ENCODE results near the gene RASGRF1. TPM values are rescaled to one million over a fixed set of nuclear protein-coding genes. Genes with fewer than 3 reads are reported as not detected.

Gene RASGRF1
- total RNA-seq, 2 experiments from 2014 or later: not detected

- Histone ChIP-seq H3K4me3 (ENCODE audit: low read length) (no peak overlapping the region), H3K9me3 (ENCODE audit: control insufficient read depth in 1 of 2, insufficient read depth in 1 of 2, low read length in 2 of 2) (no peaks in the 10 kb centered on the region), H3K36me3 (ENCODE audit: insufficient read depth, low read length) (no peaks in the 10 kb centered on the region), H3K27me3 (ENCODE audit: control insufficient read depth in 1 of 2, insufficient read depth in 2 of 2, low read length in 2 of 2) (peaks cover 5 to 17% of the 10 kb centered on the region in 2 experiments), H3K27ac (ENCODE audit: low read depth in 1 of 2, low read length in 2 of 2) (no peak overlapping the region), H3K4me1 (ENCODE audit: insufficient read depth, low read length) (no peaks in the 10 kb centered on the region)
- ChIA-PET CTCF (no interaction called here), POLR2A (no interaction called here)
- Mint-ChIP-seq H3K27ac (no peak overlapping the region), H3K4me3 (no peak overlapping the region), H3K27me3 (peaks cover 60% of the 10 kb centered on the region), H3K36me3 (ENCODE audit: low read depth) (no peaks in the 10 kb centered on the region), H3K9me3 (peaks cover 2% of the 10 kb centered on the region), H3K4me1 (ENCODE audit: low read depth) (no peaks in the 10 kb centered on the region)
- DNase-seq (no peak), ATAC-seq (ENCODE audit: poor library complexity) (no peak)
- intact Hi-C loops (cut with DNase I, micrococcal nuclease): no loop called here
- TF ChIP-seq CTCF (IDR thresholded peaks at IDR 0.05): no peak
These were observed 40.1 kb upstream of the RASGRF1 start for GRCh38 chr15:79130535-79131130.

- no peak overlapping the region for H3K27ac Mint-ChIP-seq
- POLR2A ChIA-PET: no interaction called here
- no peak overlapping the region for H3K4me3 ChIP-seq (ENCODE audit: low read length)
- no peaks in the 10 kb centered on the region for H3K36me3 Mint-ChIP-seq (ENCODE audit: low read depth)
- no peaks in the 10 kb centered on the region for H3K9me3 ChIP-seq (ENCODE audit: control insufficient read depth in 1 of 2, insufficient read depth in 1 of 2, low read length in 2 of 2)
- H3K27ac ChIP-seq (ENCODE audit: low read depth in 1 of 2, low read length in 2 of 2): no peak overlapping the region
- H3K4me3 Mint-ChIP-seq: no peak overlapping the region
- intact Hi-C loops (cut with DNase I, micrococcal nuclease): no loop called here
- CTCF ChIA-PET: interaction anchor here (0.9 kb wide), 1 partner anchor 10 kb away, joined by 3 read pairs; no protein-coding TSS in a partner anchor
- H3K27me3 Mint-ChIP-seq: peaks cover 58% of the 10 kb centered on the region
- peaks cover 2% of the 10 kb centered on the region for H3K9me3 Mint-ChIP-seq
- H3K4me1 Mint-ChIP-seq (ENCODE audit: low read depth): no peaks in the 10 kb centered on the region
- no peak for DNase-seq
- ATAC-seq (ENCODE audit: poor library complexity): no peak
- peaks cover 5 to 9% of the 10 kb centered on the region in 2 experiments for H3K27me3 ChIP-seq (ENCODE audit: control insufficient read depth in 1 of 2, insufficient read depth in 2 of 2, low read length in 2 of 2)
- no peaks in the 10 kb centered on the region for H3K4me1 ChIP-seq (ENCODE audit: insufficient read depth, low read length)
- TF ChIP-seq CTCF (IDR thresholded peaks at IDR 0.05): no peak
- no peaks in the 10 kb centered on the region for H3K36me3 ChIP-seq (ENCODE audit: insufficient read depth, low read length)
These were observed 38.7 kb upstream of the RASGRF1 start for GRCh38 chr15:79129235-79129634.

- H3K27ac Mint-ChIP-seq: no peak overlapping the region
- Histone ChIP-seq H3K4me3 (ENCODE audit: low read length) (no peak overlapping the region), H3K27ac (ENCODE audit: low read depth in 1 of 2, low read length in 2 of 2) (no peak overlapping the region), H3K27me3 (ENCODE audit: control insufficient read depth in 1 of 2, insufficient read depth in 2 of 2, low read length in 2 of 2) (peaks cover 5 to 9% of the 10 kb centered on the region in 2 experiments), H3K36me3 (ENCODE audit: insufficient read depth, low read length) (no peaks in the 10 kb centered on the region), H3K9me3 (ENCODE audit: control insufficient read depth in 1 of 2, insufficient read depth in 1 of 2, low read length in 2 of 2) (no peaks in the 10 kb centered on the region), H3K4me1 (ENCODE audit: insufficient read depth, low read length) (no peaks in the 10 kb centered on the region)
- peaks cover 54% of the 10 kb centered on the region for H3K27me3 Mint-ChIP-seq
- H3K4me1 Mint-ChIP-seq (ENCODE audit: low read depth): no peaks in the 10 kb centered on the region
- no peak for TF ChIP-seq CTCF (IDR thresholded peaks at IDR 0.05)
- ChIA-PET POLR2A (no interaction called here), CTCF (interaction anchor here (0.9 kb wide), 1 partner anchor 10 kb away, joined by 3 read pairs; no protein-coding TSS in a partner anchor)
- no peaks in the 10 kb centered on the region for H3K36me3 Mint-ChIP-seq (ENCODE audit: low read depth)
- intact Hi-C loops (cut with DNase I, micrococcal nuclease): no loop called here
- no peak for DNase-seq
- H3K4me3 Mint-ChIP-seq: no peak overlapping the region
- H3K9me3 Mint-ChIP-seq: peaks cover 2% of the 10 kb centered on the region
- ATAC-seq (ENCODE audit: poor library complexity): no peak
These were observed 38.0 kb upstream of the RASGRF1 start for GRCh38 chr15:79128556-79128955.
